ENCODE measurements around the gene MYLK4. TPM values are rescaled to one million over a fixed set of nuclear protein-coding genes. Genes with fewer than 3 reads are reported as not detected.

Gene MYLK4
- total and polyA plus RNA-seq, 2 experiments from 2014 or later = 0.29 to 0.43 TPM

GRCh38 chr6:2745246-2745645 is 5.5 kb downstream of the MYLK4 start:
- Histone ChIP-seq H3K36me3 (replicated peaks; ENCODE audit: insufficient read depth, low read depth) (no peaks in the 10 kb centered on the region), H3K27me3 (no peaks in the 10 kb centered on the region), H3K27ac (no peak overlapping the region), H2AFZ (no peak overlapping the region), H3K9me2 (replicated peaks; ENCODE audit: insufficient read depth) (no peaks in the 10 kb centered on the region), H3K9me3 (ENCODE audit: low read depth) (no peaks in the 10 kb centered on the region), H4K20me1 (ENCODE audit: insufficient read depth, poor library complexity, severe bottlenecking) (no peaks in the 10 kb centered on the region), H3K4me2 (no peak overlapping the region), H3K4me1 (ENCODE audit: insufficient read depth) (no peaks in the 10 kb centered on the region), H3K4me3 (no peak overlapping the region), H3K79me2 (no peaks in the 10 kb centered on the region)
- TF ChIP-seq, protein P1, sequence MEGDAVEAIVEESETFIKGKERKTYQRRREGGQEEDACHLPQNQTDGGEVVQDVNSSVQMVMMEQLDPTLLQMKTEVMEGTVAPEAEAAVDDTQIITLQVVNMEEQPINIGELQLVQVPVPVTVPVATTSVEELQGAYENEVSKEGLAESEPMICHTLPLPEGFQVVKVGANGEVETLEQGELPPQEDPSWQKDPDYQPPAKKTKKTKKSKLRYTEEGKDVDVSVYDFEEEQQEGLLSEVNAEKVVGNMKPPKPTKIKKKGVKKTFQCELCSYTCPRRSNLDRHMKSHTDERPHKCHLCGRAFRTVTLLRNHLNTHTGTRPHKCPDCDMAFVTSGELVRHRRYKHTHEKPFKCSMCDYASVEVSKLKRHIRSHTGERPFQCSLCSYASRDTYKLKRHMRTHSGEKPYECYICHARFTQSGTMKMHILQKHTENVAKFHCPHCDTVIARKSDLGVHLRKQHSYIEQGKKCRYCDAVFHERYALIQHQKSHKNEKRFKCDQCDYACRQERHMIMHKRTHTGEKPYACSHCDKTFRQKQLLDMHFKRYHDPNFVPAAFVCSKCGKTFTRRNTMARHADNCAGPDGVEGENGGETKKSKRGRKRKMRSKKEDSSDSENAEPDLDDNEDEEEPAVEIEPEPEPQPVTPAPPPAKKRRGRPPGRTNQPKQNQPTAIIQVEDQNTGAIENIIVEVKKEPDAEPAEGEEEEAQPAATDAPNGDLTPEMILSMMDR (IDR thresholded peaks at IDR 0.05; ENCODE audit: poor library complexity) = no peak
- no peak for TF ChIP-seq EZH2 (IDR thresholded peaks at IDR 0.05; ENCODE audit: borderline replicate concordance)
- TF ChIP-seq EZH2phosphoT487 (IDR thresholded peaks at IDR 0.05; ENCODE audit: low read depth, severe bottlenecking, unreplicated experiment) = no peak
- DNase-seq (ENCODE audit: low spot score) = no peak
- 82% methylated on average over 4 of the region's 4 CpGs for WGBS (ENCODE audit: low lambda C conversion rate, missing lambda C conversion rate)

DNA sequence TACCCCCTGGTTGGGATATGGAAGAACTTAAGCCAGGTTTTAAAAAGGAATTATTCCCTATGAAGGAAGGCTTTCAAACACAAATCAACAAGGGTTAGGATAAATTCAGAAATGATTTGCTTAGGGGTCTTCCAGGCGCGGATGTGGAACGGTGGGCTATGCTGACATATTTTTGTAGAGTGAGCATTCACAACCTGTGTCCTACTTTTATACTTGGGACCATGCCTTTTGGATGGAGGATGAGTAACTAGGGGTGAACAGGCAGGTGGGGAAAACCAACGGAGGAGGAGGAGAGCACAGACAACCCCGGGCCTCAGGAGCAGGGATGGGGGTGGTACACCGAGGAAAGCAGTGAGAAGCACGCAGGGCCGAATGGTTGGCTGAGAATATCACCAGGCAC is 5.9 kb downstream of the MYLK4 start:
- no peak for TF ChIP-seq EZH2 (IDR thresholded peaks at IDR 0.05; ENCODE audit: borderline replicate concordance)
- TF ChIP-seq, protein P1 (IDR thresholded peaks at IDR 0.05; ENCODE audit: poor library complexity) = no peak
- no peak overlapping the region for H3K4me3 ChIP-seq
- no peaks in the 10 kb centered on the region for H3K9me2 ChIP-seq (replicated peaks; ENCODE audit: insufficient read depth)
- H3K79me2 ChIP-seq = no peaks in the 10 kb centered on the region
- H3K4me2 ChIP-seq = no peak overlapping the region
- H3K27me3 ChIP-seq = no peaks in the 10 kb centered on the region
- H2AFZ ChIP-seq = no peak overlapping the region
- H3K27ac ChIP-seq = no peak overlapping the region
- H3K9me3 ChIP-seq (ENCODE audit: low read depth) = no peaks in the 10 kb centered on the region
- no peaks in the 10 kb centered on the region for H3K4me1 ChIP-seq (ENCODE audit: insufficient read depth)
- WGBS (ENCODE audit: low lambda C conversion rate, missing lambda C conversion rate) = 75% methylated on average over 8 of the region's 8 CpGs
- no peaks in the 10 kb centered on the region for H4K20me1 ChIP-seq (ENCODE audit: insufficient read depth, poor library complexity, severe bottlenecking)
- H3K36me3 ChIP-seq (replicated peaks; ENCODE audit: insufficient read depth, low read depth) = no peaks in the 10 kb centered on the region
- no peak for DNase-seq (ENCODE audit: low spot score)

DNA sequence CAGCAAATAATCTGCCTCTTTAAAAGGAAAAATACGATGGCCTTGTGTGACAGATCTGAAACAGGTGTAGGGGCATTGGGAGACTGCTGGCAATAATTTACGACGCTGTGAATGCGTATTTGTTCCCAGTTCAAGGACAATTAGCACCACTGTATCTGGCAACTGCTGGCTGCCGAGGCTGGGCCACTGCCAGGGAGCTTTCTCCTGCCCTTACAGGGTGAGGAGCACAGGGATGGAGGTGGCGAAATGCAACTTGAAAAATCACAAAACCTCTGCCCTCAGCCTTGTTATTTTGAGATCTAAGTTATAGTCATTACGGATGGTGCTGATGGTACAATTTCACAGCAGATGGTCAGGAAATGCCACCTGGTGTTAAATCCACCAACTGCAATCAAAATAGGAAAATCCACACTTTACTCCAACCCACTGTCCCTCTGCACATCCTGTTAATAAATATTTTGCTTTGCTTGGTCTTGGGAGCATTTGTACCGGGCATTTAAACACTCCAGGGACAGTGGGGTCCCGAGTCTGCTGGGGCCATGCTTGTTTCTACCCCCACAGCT is 6.4 kb downstream of the MYLK4 start:
- H4K20me1 ChIP-seq (ENCODE audit: insufficient read depth, poor library complexity, severe bottlenecking) = no peaks in the 10 kb centered on the region
- H3K4me3 ChIP-seq = no peak overlapping the region
- no peak overlapping the region for H2AFZ ChIP-seq
- no peaks in the 10 kb centered on the region for H3K9me3 ChIP-seq (ENCODE audit: low read depth)
- TF ChIP-seq, protein P1 (IDR thresholded peaks at IDR 0.05; ENCODE audit: poor library complexity) = peak; percentile 20
- no peak for TF ChIP-seq EZH2 (IDR thresholded peaks at IDR 0.05; ENCODE audit: borderline replicate concordance)
- 72% methylated on average over 9 of the region's 9 CpGs for WGBS (ENCODE audit: low lambda C conversion rate, missing lambda C conversion rate)
- no peak for DNase-seq (ENCODE audit: low spot score)
- H3K9me2 ChIP-seq (replicated peaks; ENCODE audit: insufficient read depth) = no peaks in the 10 kb centered on the region
- H3K27ac ChIP-seq = no peak overlapping the region
- H3K36me3 ChIP-seq (replicated peaks; ENCODE audit: insufficient read depth, low read depth) = no peaks in the 10 kb centered on the region
- no peaks in the 10 kb centered on the region for H3K27me3 ChIP-seq
- no peaks in the 10 kb centered on the region for H3K4me1 ChIP-seq (ENCODE audit: insufficient read depth)
- H3K79me2 ChIP-seq = no peaks in the 10 kb centered on the region
- no peak overlapping the region for H3K4me2 ChIP-seq
